Activated naive CD4-positive, alpha-beta T cell (primary cell): Measurements from ENCODE around the gene NHERF1.

Experiments used
- DNase-seq, 4 experiments: peaks; one replicate each; lab custom pipeline; 2025; lab: John Stamatoyannopoulos, UW

Gene NHERF1

DNA sequence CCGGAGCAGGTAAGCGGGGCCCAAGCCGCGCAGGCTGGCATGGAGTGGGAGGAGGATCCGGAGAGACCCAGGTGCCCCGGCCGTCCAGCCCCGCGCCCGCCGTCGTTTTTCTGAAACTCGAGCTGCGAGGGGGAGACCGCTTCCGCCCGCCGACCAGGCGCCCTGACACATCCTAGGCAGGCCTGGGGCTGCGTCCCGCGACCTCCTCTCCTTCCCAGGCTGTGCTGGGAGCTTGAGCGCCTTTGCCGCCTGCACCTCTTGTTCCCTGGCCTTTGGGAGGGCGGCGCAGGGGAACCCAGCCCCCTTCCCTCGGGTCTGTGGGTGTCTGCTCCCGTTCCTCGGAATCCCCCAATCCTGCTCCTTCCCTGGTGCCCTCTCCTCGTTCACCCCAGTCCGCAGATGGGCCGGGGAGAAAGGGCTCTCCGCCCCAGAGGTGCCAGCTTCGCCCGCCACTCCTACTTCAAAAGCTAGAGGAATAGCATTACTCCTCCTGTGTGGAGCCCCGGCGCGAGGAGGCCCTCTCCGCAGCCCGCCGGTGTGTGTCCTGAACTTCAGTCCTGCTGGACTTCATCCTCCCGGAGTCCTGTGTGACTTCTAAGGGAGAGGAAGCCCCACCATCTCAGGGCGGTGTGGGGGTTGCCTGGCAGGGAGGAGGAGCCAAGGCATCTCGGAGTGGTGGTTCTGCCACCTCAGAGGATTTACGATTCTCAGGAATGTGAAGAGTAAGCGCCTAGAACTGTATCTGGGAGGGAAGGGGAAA is 1.0 kb downstream of the NHERF1 start:
- DNase-seq: peak in 2 of 4 experiments; percentile 33 to 48

DNA sequence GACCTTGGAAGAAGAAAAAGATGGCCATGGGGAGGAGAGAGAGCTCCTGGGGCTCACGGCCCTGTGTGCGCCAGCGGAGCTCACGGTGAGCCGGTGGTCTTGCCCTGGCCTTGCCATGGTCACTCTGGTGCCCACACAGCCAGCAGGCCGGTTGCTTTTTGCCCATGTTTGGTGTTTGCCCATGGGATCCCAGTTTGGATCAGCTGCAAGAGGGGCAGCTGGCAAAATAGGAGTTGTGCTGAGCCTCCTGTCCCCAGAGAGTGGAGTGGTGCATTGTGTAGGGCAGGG is 1.6 kb downstream of the NHERF1 start:
- DNase-seq: no peak

DNA sequence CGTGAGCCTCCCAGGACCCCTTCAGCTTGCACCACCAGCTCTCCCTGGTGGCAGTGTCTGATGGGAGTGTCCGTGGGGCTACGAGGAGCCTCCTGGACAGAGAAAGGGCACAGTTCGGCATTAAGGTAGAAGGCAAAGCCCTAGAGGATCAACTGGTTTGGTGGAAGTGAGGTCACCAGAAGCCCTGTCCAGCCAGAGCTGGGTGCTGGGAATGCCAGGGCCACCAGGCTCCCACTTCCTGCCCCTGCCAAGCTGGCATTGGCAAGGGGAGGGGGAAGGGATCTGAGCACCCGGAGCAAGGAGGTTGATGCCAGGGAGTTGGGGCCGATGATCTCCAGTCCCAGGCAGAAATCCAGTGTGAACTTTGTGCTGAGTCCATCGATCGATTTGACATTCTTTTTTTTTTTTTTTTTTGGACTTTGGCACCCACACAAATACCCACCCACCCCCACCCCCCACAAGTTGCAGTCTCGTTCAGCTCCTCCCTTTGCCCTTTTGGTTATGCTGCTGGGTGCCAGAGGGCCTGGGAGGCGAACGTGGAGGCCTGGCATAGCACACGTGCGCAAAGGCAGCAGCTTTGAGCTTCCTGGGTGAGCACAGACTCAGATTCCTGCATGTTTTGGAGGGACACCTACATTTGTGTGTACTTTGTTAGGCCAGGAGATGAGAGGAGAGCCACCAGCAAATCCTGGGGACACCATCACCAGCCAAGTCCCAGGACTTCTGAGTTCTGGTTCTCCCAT is 2.1 kb downstream of the NHERF1 start:
- no peak for DNase-seq

DNA sequence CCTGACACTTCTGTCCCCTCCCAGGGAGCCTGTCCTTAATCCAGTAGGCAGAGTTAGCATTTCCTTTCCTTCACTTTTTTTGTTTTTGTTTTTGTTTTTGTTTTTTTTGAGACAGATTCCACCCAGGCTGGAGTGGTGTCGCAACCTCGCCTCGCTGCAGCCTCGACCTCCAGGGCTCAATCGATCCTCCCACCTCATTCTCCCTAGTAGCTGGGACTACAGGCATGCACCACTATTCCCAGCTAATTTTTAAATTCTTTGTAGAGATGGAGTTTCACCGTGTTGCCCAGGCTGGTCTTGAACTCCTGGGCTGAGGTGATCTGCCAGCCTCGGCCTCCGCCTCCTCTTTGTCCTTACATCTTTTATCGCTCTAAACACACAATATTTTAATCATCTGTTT is 4.0 kb downstream of the NHERF1 start:
- no peak for DNase-seq

DNA sequence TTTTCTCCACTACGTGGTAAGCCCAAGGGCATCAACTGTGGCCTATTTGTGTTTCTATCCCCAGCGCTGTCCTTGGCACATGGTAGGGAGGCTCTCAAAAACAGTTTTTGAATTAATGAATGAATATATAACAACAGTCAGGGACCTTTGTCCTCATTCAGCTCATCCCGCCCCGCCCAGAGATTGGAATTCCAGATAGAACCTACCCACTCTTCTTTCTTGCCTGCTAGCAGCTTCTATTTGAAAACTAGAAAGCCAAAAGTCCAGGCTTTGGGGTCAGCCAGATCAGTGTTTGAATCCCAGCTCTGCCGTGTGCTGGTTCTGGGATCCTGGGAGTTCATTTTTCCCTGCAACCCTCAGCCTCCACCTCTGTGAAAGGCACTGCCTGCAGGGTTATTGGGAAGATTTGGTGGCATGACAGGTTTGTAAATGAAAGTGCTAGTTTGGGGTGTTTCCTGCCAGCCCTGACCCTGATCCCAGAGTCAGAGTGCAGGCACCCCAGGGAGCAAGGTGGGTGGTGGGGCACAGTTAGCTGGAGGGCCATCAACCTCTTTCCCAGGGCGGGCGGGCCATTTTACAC is 4.5 kb downstream of the NHERF1 start:
- no peak for DNase-seq

DNA sequence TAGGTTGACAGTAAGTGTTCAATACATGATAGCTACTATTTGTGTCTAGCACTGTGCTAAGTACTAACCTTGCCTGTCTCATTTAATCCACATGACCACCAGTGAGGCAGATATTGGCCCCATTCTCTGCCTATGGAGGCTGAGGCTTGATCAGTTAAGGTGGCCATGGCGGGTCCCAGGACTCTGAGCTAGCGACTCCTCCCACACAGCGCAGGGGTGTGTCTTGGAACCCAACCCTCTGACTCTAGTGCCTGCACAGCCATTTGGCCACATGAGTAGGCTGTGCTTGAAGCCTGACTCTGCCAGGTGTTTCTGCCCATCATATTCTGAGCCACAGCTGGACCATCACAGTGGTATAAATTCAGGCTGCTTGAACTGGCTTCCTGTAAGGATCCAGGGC is 6.4 kb downstream of the NHERF1 start:
- DNase-seq: no peak

DNA sequence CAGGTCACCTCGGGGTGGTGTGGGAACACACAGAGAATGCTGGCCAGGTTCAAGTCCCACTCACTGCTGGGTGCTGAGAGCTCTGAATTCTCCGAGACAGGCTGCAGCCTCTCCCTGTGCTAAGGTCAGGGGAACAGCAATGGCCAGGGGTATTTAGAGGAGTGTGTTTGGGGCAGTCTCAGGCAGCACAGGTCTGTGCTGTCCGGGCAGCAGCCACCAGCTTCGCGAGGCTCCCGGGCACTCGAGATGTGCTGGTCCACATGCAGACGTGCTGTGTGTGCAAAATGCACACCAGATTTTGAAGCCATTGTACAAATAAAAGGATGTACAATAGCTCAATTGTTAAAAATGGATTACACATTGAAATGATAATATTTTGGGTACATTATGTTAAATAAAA is 7.1 kb downstream of the NHERF1 start:
- DNase-seq: no peak

DNA sequence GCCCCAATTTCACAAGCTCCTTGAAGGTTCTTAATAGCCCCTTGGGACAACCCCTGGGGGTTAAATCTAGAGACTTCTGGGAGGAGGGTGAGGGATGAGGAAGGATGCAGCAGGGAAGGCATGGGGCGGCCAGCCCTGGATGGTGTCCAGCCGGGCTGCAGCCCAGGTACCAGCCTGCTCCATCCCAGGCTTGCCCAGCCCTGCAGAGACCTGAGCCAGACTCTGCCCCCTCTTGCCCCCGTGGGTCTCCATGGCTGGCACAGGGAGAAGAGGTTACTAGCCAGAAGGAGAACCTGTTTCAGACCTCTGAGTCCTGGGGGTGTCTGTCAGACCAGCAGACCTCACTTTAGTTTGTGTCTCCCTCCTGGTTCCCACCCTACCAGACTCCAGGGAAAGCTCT is 8.5 kb downstream of the NHERF1 start:
- no peak for DNase-seq

DNA sequence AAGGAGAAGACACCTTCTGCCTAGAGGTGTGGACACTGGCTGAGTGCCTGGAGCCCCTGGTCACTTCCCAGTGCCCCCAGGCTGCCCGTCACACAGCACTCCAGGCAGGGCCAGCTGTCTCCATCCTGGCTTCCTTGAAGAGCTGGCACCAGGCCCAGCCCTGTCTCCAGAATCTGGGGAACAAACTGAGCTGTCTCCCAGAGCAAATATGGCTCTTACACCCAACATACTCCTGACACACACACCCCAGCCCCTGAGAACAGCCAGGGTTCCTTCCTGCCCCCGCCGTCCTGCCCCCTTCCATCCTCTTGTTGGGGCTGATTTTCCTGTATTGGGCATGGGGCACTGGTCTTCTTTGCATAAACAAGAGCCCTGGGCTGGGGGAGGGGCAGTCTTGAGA is 9.1 kb downstream of the NHERF1 start:
- no peak for DNase-seq

DNA sequence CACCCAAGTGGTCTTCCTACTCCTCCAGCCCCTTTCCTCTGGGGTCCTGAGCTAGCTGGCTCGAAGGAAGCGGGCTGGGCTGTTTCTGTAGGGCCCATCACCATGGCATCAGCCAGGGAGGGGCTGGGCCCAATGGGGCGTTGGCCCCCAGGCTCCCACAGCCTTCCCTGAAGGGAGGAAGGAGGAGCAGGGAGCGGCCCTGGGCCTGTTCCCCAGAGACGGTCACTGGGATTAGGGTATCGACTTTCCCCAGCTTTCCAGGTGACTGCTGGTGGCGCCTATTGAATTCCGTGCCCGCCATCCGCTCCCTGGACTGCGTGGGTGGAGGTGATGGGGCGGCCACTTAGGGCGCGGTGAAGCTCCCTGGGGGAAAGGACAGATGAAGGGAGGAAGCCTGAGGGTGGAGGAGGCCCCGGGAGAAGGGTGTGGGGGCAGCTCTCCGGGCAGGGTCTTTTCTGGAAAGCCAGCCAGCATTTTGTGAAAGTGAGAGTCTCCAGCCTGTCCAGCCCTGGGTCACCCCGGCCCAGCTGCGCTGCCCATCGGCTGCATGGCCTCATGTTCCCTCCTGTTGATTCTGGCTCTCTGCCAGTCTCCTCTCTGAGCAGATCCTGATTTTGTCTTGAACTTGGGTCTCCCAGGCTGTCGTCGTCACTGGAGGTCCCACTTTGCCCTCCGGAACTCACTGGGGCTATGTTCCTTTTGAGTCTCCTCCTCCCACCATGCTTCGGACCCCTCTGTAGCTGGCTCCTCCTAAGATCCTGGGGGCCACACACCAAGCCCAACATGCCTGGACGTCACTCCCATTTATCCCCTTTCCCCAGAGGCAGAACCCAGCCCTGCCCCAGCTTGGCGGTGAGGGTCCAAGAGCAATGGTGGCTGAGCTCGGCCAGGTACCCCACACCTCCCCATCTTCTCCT is 9.8 kb downstream of the NHERF1 start:
- no peak for DNase-seq

DNA sequence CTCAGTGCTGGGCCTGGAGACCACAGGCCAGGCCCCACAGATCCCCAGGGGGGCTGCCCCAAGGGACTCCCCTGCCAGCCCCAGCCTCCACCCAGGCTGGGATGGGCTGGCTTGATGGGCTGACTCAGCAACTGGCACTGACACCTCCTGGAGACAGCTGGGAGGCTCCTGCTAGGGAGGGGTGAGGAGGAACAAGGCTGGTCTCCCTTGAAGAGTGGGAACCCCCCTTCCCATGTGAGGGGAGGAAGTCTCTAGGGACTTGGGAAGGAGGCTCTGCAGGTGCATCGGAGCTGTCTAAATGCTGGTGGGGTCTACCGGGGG is 10.4 kb downstream of the NHERF1 start:
- no peak for DNase-seq

DNA sequence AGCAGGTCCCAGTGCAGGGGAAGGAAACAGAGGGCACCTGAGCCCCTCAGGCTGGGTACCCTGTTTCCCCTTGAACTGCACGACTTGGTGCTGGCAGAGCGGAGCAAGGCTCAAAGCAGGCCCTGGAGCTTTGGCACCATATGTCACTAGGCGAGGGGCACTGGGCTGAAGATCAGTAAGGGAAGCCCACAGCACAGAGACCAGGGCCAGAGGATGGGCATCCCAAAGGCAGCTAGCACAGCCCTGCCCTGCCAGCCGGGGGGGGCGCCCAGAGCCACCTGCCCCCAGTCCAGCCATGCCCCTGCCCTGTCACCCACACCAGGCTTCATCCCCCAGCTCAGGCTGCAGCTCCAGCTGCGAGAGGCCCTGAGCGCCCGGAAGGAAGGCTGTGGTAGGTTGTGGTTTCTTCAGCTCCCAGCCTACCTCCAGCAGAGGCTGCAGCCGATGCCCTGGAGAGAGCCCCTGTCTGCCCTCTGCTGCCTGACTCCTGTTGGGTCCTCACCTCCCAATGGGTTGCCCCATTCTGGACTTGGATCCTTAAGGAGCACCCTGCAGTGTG is 10.9 kb downstream of the NHERF1 start:
- peak in 2 of 4 experiments; percentile 25 to 33 for DNase-seq

DNA sequence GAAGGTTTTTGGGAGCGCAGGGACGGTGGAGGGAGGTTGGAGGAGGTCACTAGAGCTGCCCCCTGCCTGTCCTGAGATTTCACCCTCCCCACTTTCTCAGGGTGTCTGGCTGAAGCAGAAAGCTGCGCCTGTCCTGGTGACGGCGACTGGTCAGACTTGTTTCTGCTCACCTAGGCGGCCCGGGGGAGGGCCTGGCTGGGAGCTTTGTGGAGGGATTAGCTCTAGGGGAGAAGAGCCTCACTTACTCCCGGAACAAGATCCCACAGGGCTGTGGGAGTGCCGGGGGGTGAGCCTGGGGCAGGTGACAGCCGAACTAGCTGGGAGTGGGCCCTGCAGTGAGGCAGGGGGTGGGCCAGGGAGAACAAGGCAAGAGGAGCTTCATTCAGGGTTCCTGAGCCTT is 11.5 kb downstream of the NHERF1 start:
- no peak for DNase-seq

DNA sequence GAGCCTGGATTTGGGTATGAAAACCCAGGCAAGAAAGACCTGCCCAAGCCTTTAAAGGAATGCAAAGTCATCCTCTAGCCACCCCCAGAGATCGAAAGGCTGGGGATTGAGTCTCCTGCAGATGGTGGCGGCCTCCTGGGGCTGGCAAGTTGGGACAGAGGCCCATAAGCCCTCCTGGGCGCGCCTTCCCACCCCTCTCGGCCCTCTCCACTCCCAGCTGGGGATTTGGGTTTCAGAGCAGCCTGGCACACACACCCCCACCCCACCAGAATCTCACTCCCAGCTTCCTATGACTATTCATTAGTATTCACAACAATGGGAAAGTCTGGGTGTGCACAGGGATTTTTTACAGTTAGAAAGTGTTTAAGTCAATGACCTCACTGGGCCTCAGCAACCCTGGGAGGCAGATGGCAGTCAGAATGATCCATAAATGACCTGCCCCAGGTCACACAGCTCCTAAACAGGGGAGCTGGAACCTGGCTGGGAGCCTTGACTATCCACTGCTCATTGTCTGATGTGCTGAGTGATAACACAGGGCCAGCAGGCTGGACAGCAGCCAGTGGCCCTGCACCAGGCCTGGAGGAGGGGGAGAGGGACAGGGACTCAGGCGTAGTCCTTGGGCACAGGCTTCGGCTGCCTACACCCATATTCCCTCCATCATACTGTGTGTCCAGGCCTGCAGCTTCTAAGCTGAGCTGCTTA is 12.1 kb downstream of the NHERF1 start:
- DNase-seq: no peak

DNA sequence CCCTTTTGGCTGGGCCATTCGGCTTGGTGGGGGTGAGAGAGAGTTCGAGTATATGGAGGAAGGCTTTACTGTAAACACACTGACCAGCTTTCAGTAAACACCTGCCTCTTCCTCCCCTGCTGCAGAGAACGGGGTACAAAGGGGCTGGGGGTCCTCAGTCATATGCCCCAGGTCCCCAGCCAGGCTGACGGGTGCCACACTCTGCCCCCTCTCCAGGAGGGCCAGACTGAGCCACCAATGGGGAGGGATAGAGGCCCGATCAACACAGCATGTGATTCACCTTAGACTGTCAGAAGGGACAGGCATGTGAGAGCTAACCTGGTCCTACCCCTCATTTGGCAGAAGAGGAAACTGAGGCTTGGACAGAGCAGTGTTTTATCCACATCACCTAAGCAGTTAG is 13.0 kb downstream of the NHERF1 start:
- no peak for DNase-seq

DNA sequence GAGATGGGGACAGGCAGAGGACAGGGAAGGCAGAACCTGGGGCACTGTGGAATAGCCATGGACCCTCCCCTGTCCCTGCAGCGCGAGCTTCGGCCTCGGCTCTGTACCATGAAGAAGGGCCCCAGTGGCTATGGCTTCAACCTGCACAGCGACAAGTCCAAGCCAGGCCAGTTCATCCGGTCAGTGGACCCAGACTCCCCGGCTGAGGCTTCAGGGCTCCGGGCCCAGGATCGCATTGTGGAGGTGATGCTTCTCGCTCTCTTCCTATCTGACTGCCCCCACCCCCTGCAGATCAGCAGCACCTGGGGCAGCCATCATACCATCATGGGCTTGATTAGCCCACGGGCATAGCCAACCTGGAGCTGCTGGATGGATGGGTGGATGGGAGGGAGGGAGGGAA is 13.5 kb downstream of the NHERF1 start:
- DNase-seq: no peak

DNA sequence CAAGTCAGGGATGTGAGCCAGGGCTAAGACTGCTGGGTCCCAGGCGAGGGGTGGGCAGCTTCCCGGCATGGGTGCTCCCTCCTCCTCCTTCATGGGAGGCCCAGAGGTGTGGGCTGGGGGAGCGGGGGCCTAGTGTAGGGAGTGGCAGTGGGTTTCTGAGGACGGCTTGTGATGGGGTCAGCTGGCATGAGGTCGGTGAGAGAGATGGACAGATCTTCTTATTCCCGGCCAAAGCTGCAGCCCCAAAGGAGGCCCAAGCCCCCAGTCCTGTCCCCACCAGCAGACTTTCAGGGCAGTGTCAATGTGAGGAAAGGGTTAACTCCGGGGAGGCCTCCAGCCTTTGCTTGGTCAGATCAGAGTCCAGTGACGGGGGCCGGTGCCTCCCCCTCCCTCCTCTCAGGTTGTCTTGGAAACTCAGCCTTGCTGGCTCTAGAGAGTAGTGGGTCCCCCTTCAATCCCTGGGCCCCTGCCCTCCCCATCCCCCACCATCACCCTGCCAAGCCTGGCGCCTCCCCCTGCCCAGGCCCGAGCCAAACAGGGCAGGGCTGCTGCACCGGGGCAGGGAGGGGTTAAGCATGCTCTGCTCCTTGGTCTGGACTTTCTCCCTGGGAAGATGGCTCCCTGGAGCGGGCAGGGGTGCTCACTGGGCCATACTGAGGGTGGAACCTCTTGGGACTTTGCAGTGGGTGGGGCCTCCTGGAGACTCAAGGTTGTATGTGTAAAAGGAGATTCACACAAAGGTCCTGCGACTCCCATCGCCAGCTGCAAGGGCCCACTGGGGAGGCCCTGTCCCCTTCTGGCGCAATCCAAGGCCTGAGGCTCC is 15.3 kb downstream of the NHERF1 start:
- no peak for DNase-seq

DNA sequence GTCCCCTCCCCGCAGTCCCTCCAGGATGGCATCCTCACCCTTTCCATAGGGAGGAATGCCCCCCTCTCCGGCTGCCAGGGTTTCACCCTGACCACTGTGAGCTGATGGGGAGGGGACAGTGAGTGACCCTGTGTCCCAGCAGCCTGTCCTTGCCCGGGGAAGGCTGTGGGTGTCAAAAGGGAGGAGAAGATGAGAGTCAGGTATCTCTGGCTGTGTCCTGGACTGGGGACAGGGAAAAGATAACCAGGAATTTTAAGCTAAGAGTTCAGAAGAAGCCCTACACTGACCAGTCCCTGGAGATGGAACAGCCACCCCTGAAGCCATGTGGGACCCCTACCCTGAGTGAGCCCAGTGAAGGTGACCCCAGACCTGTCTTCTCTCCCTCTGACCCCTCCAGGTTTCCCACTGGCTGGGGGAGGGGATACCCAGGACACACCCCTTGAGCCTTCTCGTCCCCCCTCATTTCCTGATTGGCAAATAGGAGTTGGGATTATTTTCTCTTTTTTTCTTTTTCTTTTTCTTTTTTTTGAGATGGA is 16.4 kb downstream of the NHERF1 start:
- DNase-seq: no peak

DNA sequence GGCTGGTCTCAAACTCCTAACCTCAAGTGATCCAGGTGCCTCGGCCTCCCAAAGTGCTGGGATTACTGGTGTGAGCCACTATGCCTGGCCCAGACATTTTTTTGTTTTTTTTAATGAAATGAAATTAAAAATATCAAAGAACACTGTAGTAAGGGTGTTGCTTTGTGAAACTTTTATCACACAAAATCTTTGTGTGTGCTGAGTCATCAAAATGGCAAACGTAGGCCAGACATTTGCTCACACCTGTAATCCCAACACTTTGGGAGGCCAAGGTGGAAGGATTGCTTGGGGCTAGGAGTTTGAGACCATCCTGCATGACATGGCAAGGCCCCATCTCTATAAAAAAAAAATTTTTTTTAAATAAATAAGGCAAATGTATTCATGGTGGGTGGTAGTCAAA is 18.0 kb downstream of the NHERF1 start:
- no peak for DNase-seq

DNA sequence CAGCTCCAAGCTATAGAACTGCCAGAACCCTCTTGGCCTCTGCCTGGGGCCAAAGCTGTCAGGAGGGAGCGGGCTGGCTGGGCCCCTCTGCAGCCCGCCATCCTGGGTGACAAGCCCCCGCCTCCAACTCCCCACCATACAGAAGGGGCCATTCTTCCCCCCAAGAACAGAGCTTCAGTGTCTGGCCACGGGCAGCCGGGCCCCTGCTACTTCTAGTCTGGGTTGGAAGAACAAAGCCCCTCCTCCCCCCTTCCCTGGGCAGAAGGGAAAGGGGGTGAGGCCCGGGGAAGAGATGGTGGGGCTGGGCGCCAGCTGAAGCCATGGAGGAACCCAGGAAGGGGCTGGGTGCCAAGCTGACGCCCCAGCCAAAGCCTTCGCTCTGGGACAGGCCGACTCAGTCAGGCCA is 18.7 kb downstream of the NHERF1 start:
- no peak for DNase-seq
